ENCODE results near the gene ATP9A.

- TF ChIP-seq CTCF (IDR thresholded peaks at IDR 0.05) (no peak), POLR2A (IDR thresholded peaks at IDR 0.05) (no peak)
These were observed 43.4 kb upstream of the ATP9A start for GRCh38 chr20:51811514-51812128.

All from right lobe of liver (tissue), 4 donors.